HL-60 (cell line): ENCODE data around the gene HMX2.

Source experiments
- POLR2AphosphoS5 ChIP-seq: IDR thresholded peaks from 2 replicates; pipeline ENCODE4 v1.6.1; 2012; ENCODE audit warnings: low read depth
- SPI1 ChIP-seq: IDR thresholded peaks from 2 replicates; pipeline ENCODE4 v1.6.1; 2012; ENCODE audit warnings: low read depth, mild to moderate bottlenecking, borderline replicate concordance
- TF ChIP-seq, protein P1 (sequence below): IDR thresholded peaks from one replicate; pipeline ENCODE4 v1.5.1; 2011; ENCODE audit warnings: low read length, control low read depth, inconsistent platforms; ENCODE audit not compliant: insufficient read depth

DNA sequence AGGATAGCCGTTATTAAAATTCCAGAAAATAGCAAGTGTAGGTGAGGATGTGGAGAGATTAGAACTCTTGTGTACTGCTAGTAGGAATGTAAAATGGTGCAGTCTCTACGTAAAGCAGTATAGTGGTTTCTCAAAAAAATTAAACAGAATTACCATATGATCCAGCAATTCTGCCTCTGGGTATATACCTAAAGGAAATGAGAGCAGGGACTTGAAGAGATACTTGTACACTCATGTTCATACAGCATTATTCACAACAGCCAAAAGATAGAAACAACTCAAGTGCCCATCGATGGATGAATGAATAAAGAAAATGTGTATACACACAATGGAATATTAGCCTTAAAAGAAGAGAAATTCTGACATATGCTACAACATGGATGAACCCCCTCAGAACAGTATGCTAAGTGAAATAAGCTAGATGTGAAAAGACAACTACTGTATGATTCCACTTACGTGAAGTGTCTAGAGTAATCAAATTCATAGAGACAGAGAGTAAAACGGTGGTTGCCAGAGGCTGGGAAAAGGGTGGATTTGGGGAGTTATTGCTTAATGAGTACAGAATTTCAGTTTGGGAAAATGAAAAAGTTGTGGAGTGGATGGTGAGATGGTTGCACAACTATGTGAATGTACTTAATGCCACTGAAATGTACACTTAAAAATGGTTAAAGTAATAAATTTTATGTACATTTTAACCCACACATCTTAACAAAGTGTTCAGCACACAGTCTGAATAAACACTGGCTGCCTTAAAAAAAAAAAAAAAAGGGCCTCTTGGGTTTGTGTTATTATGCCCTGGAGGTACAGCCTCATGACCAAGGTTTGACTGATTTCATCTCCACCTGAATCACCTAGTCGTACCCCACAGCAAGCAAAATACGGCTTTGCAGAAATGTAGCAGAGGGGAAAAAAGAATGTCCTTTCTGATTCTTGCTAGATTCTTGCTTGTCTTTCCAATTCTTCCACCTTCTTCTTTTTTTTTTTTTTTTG lies 32.5 kb downstream of the HMX2 start:
- TF ChIP-seq, protein P1, sequence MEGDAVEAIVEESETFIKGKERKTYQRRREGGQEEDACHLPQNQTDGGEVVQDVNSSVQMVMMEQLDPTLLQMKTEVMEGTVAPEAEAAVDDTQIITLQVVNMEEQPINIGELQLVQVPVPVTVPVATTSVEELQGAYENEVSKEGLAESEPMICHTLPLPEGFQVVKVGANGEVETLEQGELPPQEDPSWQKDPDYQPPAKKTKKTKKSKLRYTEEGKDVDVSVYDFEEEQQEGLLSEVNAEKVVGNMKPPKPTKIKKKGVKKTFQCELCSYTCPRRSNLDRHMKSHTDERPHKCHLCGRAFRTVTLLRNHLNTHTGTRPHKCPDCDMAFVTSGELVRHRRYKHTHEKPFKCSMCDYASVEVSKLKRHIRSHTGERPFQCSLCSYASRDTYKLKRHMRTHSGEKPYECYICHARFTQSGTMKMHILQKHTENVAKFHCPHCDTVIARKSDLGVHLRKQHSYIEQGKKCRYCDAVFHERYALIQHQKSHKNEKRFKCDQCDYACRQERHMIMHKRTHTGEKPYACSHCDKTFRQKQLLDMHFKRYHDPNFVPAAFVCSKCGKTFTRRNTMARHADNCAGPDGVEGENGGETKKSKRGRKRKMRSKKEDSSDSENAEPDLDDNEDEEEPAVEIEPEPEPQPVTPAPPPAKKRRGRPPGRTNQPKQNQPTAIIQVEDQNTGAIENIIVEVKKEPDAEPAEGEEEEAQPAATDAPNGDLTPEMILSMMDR = no peak
- TF ChIP-seq SPI1 (no peak), POLR2AphosphoS5 (no peak)
